H1 (cell line): ENCODE results near the gene FAM168B. TPM values are rescaled to one million over a fixed set of nuclear protein-coding genes. Genes with fewer than 3 reads are reported as not detected.

Experiments
- CTCF ChIA-PET: fragments of 300-600 bp; sonication (Branson Sonifier 250); formaldehyde crosslinking; loops from one replicate; lab custom pipeline; 2021; ENCODE audit not compliant: partially characterized antibody; lab: Charles Lee
- POLR2A ChIA-PET: fragments of 300-600 bp; sonication (Branson Sonifier 250); formaldehyde crosslinking; loops from one replicate; lab custom pipeline; 2021; ENCODE audit warnings: inconsistent platforms; ENCODE audit not compliant: partially characterized antibody; lab: Charles Lee
- DNase-seq, 2 experiments: peaks; one replicate each; pipeline versions ENCODE4 v3.0.0 to v3.0.0-alpha.2; 2010 to 2022; ENCODE audit warnings: low spot score in 2 of 2, low read depth in 1 of 2, mixed read lengths in 1 of 2
- FAIRE-seq: peaks from 2 replicates; lab custom pipeline; 2011; peaks lifted over from hg19 to GRCh38; lab: Jason Lieb, UNC
- H2AFZ ChIP-seq: 2 replicates; pipeline ENCODE4 v1.8.1; 2012; ENCODE audit warnings: low read length, inconsistent platforms
- H2AK5ac ChIP-seq: 2 replicates; pipeline ENCODE4 v1.6.1; 2013; ENCODE audit warnings: low read depth, low read length
- H2BK120ac ChIP-seq: replicated peaks from 2 replicates; pipeline ENCODE3; 2013; ENCODE audit warnings: low read depth, low read length, inconsistent platforms
- H2BK12ac ChIP-seq: 2 replicates; pipeline ENCODE4 v1.6.1; 2013; ENCODE audit warnings: low read depth, low read length
- H2BK15ac ChIP-seq: 2 replicates; pipeline ENCODE4 v1.6.1; 2013; ENCODE audit warnings: low read length
- H2BK20ac ChIP-seq: 2 replicates; pipeline ENCODE4 v1.6.1; 2013; ENCODE audit warnings: low read length
- H2BK5ac ChIP-seq: 2 replicates; pipeline ENCODE4 v1.6.1; 2013; ENCODE audit warnings: low read depth, low read length
- H3K14ac ChIP-seq: 2 replicates; pipeline ENCODE4 v1.6.1; 2013; ENCODE audit warnings: inconsistent platforms; ENCODE audit not compliant: insufficient read length
- H3K18ac ChIP-seq: 2 replicates; pipeline ENCODE4 v1.6.1; 2013; ENCODE audit warnings: low read length; ENCODE audit errors: extremely low read depth
- H3K23ac ChIP-seq: 2 replicates; pipeline ENCODE4 v1.6.1; 2013; ENCODE audit warnings: inconsistent platforms; ENCODE audit not compliant: insufficient read length
- H3K23me2 ChIP-seq: 2 replicates; pipeline ENCODE4 v1.6.1; 2013; ENCODE audit warnings: low read depth, low read length
- H3K27ac ChIP-seq: 2 replicates; pipeline ENCODE4 v1.6.1; 2011; ENCODE audit warnings: low read depth, low read length, inconsistent platforms
- H3K27me3 ChIP-seq, 4 experiments: replicated peaks in 1 of 4; 1 replicate in 1 of 4; 2 replicates in 3 of 4; pipeline versions ENCODE4 v1.6.1 to v1.8.1; 2011 to 2013; ENCODE audit warnings: low read length in 3 of 4, mild to moderate bottlenecking in 3 of 4, inconsistent platforms in 2 of 4, mixed read lengths in 2 of 4, moderate library complexity in 1 of 4; ENCODE audit not compliant: control insufficient read depth in 3 of 4, insufficient read depth in 3 of 4; ENCODE audit errors: extremely low read depth in 1 of 4
- H3K36me3 ChIP-seq, 4 experiments: 2 replicates each; pipeline versions ENCODE4 v1.6.1 to v1.8.1; 2011 to 2013; ENCODE audit warnings: mild to moderate bottlenecking in 4 of 4, low read length in 3 of 4, moderate library complexity in 2 of 4, control low read depth in 1 of 4, inconsistent platforms in 1 of 4; ENCODE audit not compliant: insufficient read depth in 4 of 4, control insufficient read depth in 2 of 4
- H3K4ac ChIP-seq: replicated peaks from 2 replicates; pipeline ENCODE3; 2013; ENCODE audit warnings: low read length, low read depth, mixed read lengths, inconsistent platforms; ENCODE audit not compliant: insufficient read length
- H3K4me1 ChIP-seq, 4 experiments: replicated peaks in 1 of 4; 1 replicate in 1 of 4; 2 replicates in 3 of 4; pipeline versions ENCODE4 v1.6.1 to v1.8.1; 2011 to 2013; ENCODE audit warnings: low read length in 3 of 4, inconsistent platforms in 2 of 4, mixed read lengths in 1 of 4; ENCODE audit not compliant: insufficient read depth in 4 of 4, control insufficient read depth in 3 of 4
- H3K4me2 ChIP-seq, 2 experiments: 2 replicates each; pipeline versions ENCODE4 v1.6.1 to v1.8.1; 2011 to 2013; ENCODE audit warnings: low read depth in 2 of 2, low read length in 2 of 2, control low read depth in 1 of 2, inconsistent platforms in 1 of 2, mild to moderate bottlenecking in 1 of 2; ENCODE audit not compliant: insufficient read depth in 1 of 2
- H3K4me3 ChIP-seq, 4 experiments: fragments of 200-600, 300-600 bp in 1 of 4; sonication (generic), shearing (Covaris generic), sonication (Bioruptor Twin) in 1 of 4; 2 replicates each; pipeline versions ENCODE4 v1.5.1 to v1.8.1; 2011 to 2016; ENCODE audit warnings: low read length in 4 of 4, low read depth in 3 of 4, control low read depth in 2 of 4, inconsistent platforms in 2 of 4, mild to moderate bottlenecking in 2 of 4, mixed read lengths in 1 of 4, moderate library complexity in 1 of 4; ENCODE audit not compliant: insufficient read depth in 2 of 4; ENCODE audit errors: extremely low read depth in 1 of 4
- H3K56ac ChIP-seq: replicated peaks from 2 replicates; pipeline ENCODE3; 2013; ENCODE audit warnings: low read depth, mild to moderate bottlenecking, mixed read lengths, low read length, inconsistent platforms; ENCODE audit not compliant: insufficient read length
- H3K79me1 ChIP-seq: 2 replicates; pipeline ENCODE4 v1.6.1; 2013; ENCODE audit warnings: low read depth, low read length, control low read depth
- H3K79me2 ChIP-seq, 2 experiments: 2 replicates each; pipeline versions ENCODE4 v1.6.1 to v1.8.1; 2012 to 2013; ENCODE audit warnings: low read length in 2 of 2, mild to moderate bottlenecking in 2 of 2, inconsistent platforms in 1 of 2; ENCODE audit not compliant: insufficient read depth in 2 of 2, control insufficient read depth in 1 of 2
- H3K9ac ChIP-seq, 4 experiments: replicated peaks in 1 of 4; 1 replicate in 1 of 4; 2 replicates in 3 of 4; pipeline versions ENCODE4 v1.6.1 to v1.8.1; 2011 to 2013; ENCODE audit warnings: low read depth in 3 of 4, low read length in 3 of 4, control low read depth in 2 of 4, mild to moderate bottlenecking in 2 of 4, moderate library complexity in 2 of 4, inconsistent platforms in 1 of 4; ENCODE audit errors: extremely low read depth in 1 of 4
- H3K9me3 ChIP-seq, 2 experiments: 2 replicates each; pipeline versions ENCODE4 v1.6.1 to v1.8.1; 2012 to 2013; ENCODE audit warnings: mild to moderate bottlenecking in 2 of 2, moderate library complexity in 2 of 2, control low read depth in 1 of 2, inconsistent platforms in 1 of 2, low read depth in 1 of 2, low read length in 1 of 2, mixed read lengths in 1 of 2; ENCODE audit not compliant: insufficient read depth in 2 of 2
- H4K20me1 ChIP-seq, 2 experiments: replicated peaks in 1 of 2; 2 replicates each; pipeline versions ENCODE3 to v1.8.1; 2011 to 2013; ENCODE audit warnings: inconsistent platforms in 2 of 2, low read length in 2 of 2, mild to moderate bottlenecking in 1 of 2; ENCODE audit not compliant: insufficient read depth in 2 of 2, control insufficient read depth in 1 of 2
- H4K5ac ChIP-seq: 2 replicates; pipeline ENCODE4 v1.6.1; 2013; ENCODE audit warnings: low read length, low read depth, mixed read lengths, inconsistent platforms; ENCODE audit not compliant: insufficient read length
- H4K8ac ChIP-seq: 2 replicates; pipeline ENCODE4 v1.8.0; 2013; ENCODE audit warnings: mild to moderate bottlenecking, moderate library complexity, low read length, inconsistent platforms; ENCODE audit not compliant: insufficient read depth; ENCODE audit errors: extremely low read depth
- H4K91ac ChIP-seq: replicated peaks from 2 replicates; pipeline ENCODE3; 2013; ENCODE audit warnings: low read length, mixed read lengths, inconsistent platforms; ENCODE audit not compliant: insufficient read length
- CTCF ChIP-seq, 3 experiments: IDR thresholded peaks; 1 replicate in 2 of 3; 2 replicates in 1 of 3; pipeline versions ENCODE4 v1.5.1 to v1.6.1; 2011; ENCODE audit warnings: low read length in 3 of 3, mild to moderate bottlenecking in 3 of 3, inconsistent platforms in 2 of 3, low read depth in 1 of 3, moderate library complexity in 1 of 3; ENCODE audit not compliant: insufficient read depth in 1 of 3; ENCODE audit errors: control extremely low read depth in 1 of 3
- ZNF274 ChIP-seq: IDR thresholded peaks from 2 replicates; pipeline ENCODE4 v1.7.0; 2012; ENCODE audit warnings: low read length, borderline replicate concordance; ENCODE audit errors: extremely low read depth
- WGBS, 2 experiments: shearing (Covaris generic) in 1 of 2; methylation state at CpG; one replicate each; pipeline versions ENCODE4 v1.1.6 to v1.1.7; 2013 to 2015; ENCODE audit warnings: low lambda C conversion rate in 2 of 2, mixed read lengths in 2 of 2, inconsistent platforms in 1 of 2, low coverage in 1 of 2, missing lambda C conversion rate in 1 of 2; ENCODE audit not compliant: insufficient replicate concordance in 2 of 2, insufficient coverage in 1 of 2, insufficient read length in 1 of 2; ENCODE audit errors: extremely low coverage in 1 of 2, missing lambda C conversion rate in 1 of 2; 5-methylcytosine and 5-hydroxymethylcytosine counted together
- polyA plus RNA-seq, 7 experiments: library from polyadenylated mRNA; depleted of rRNA in 3 of 7; stranded (reverse) in 5 of 7; unstranded in 2 of 7; fragments of >200 nt in 5 of 7; fragments of 200-250 nt in 2 of 7; gene quantifications; 1 replicate in 5 of 7; 2 replicates in 1 of 7; 4 replicates in 1 of 7; pipeline versions ENCODE4 v1.2.1 to v1.2.3, GENCODE V29; 2011 to 2013; ENCODE audit warnings: missing spikeins in 2 of 7, mixed read lengths in 2 of 7
- total RNA-seq: library from RNA; stranded (reverse); fragmentation: NEBNext Ultra II Directional; extraction: Animal tissue kit (Norgen Biotek cat#: 25700); gene quantifications from 2 replicates; pipeline ENCODE4 v1.2.1, GENCODE V29; 2021

FAM168B gene
- total and polyA plus RNA-seq, 2 of the 8 experiments (the other 6 are each of a cell fraction or from before 2014, with no cell fraction given): 61.9 to 123 TPM

DNA sequence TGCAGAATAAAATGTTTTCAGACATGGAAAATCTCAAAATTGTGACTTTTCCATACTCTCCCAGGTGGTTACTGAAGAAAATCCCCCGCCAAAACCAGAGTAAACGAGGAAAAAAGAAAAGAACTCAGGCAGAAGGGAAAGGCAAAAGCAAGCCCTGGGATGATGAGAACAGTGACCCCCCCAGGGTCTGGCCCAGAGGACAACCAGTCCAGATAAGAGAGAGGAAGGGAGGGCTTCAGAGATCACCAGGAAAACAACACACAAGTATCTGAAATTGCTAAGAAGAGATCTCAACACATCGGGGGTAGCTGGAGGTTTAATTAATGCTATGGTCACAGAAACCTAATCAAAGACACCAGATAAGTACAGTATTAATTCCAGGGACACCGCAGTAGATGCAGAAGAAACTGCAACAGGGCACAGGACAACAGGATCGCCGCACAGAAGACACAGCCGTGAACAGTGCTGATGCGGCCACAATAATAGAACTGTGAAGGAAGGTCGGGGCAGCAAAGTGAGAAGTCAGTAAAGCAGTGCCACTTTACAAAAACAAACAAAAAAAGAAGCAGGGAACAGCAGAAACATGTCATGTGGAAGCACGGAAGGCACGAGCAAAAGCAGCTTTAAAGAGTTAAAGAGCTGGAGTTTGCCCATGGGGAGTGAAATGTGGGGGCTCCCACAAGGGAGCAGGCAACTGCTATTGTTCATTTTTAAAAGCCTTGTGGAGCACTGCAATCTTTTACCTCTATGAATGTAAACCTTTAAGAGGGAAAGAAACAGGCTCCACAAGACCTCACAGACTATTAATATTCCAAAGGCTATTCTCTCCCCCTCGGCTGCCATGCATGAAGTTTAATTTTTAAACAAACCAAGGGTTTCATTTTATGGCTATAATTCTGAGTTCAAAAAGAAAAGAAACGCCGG is 28.4 kb downstream of the FAM168B start:
- Histone ChIP-seq H2BK5ac (no peak overlapping the region), H2BK12ac (no peak overlapping the region), H3K23ac (no peak overlapping the region), H3K79me2 (peaks cover 4 to 87% of the 10 kb centered on the region in 2 experiments; a peak in 3 of 4 replicates), H3K9ac (no peak overlapping the region), H2AFZ (no peak overlapping the region), H4K20me1 (peaks cover 15 to 32% of the 10 kb centered on the region in 2 experiments), H3K27me3 (no peaks in the 10 kb centered on the region), H2BK120ac (no peak overlapping the region), H4K5ac (no peak overlapping the region), H3K4me2 (no peak overlapping the region), H3K4me3 (no peak overlapping the region), H3K36me3 (peaks cover 5 to 54% (median 6%) of the 10 kb centered on the region in 4 experiments; a peak in 5 of 8 replicates), H2BK20ac (no peak overlapping the region), H3K4me1 (0 out of 7 replicates have a peak, but pooled peaks cover 0 to 2% (median 0%) of the 10 kb centered on the region in 4 experiments), H3K27ac (no peak overlapping the region), H3K14ac (no peak overlapping the region), H2AK5ac (no peak overlapping the region), H3K9me3 (no peaks in the 10 kb centered on the region), H2BK15ac (no peak overlapping the region), H3K23me2 (no peaks in the 10 kb centered on the region), H4K8ac (no peak overlapping the region), H3K4ac (no peak overlapping the region), H3K56ac (no peak overlapping the region), H3K18ac (no peak overlapping the region), H3K79me1 (peaks cover 7% of the 10 kb centered on the region; the same call in 1 of the 2 replicates), H4K91ac (no peak overlapping the region)
- ChIA-PET CTCF (interaction anchor here (1.1 to 1.2 kb wide), 2 partner anchors 11 to 13 kb away, joined by 3 to 5 read pairs; no protein-coding TSS in a partner anchor), POLR2A (interaction anchor here (1.0 to 1.9 kb wide), 4 partner anchors 12 to 27 kb away, joined by 3 to 13 read pairs (median 3); partner anchors contain the start of gene FAM168B)
- FAIRE-seq: no peak
- no peak for TF ChIP-seq CTCF (IDR thresholded peaks at IDR 0.05; ENCODE audit: control extremely low read depth in 1 of 3, insufficient read depth in 1 of 3, low read depth in 1 of 3, low read length in 3 of 3)
- TF ChIP-seq ZNF274: no peak
- DNase-seq: no peak
- WGBS, 2 experiments: 82% methylated on average over 14 of the region's 14 CpGs; no CpG with 5 or more reads in 1 of the 2 experiments
